Mesenchymal stem cell (in vitro differentiated cells and primary cell): ENCODE measurements around the gene PTX4.

Source experiments
- DNase-seq: peaks from one replicate; pipeline ENCODE4 v3.0.0-alpha.2; 2013
- H2AFZ ChIP-seq: one replicate; pipeline ENCODE4 v1.6.1; 2013; ENCODE audit warnings: low read depth, mild to moderate bottlenecking, control low read depth, inconsistent platforms, low read length, moderate library complexity
- H2AK5ac ChIP-seq: 2 replicates; pipeline ENCODE4 v1.6.1; 2013; ENCODE audit warnings: low read length, moderate library complexity, mild to moderate bottlenecking, inconsistent platforms; ENCODE audit not compliant: severe bottlenecking
- H2BK120ac ChIP-seq: one replicate; pipeline ENCODE4 v1.6.1; 2013; ENCODE audit warnings: low read depth, mild to moderate bottlenecking, inconsistent platforms, low read length, moderate library complexity
- H2BK12ac ChIP-seq, 2 experiments: one replicate each; pipeline ENCODE4 v1.6.1; 2013; ENCODE audit warnings: inconsistent platforms in 2 of 2, low read length in 2 of 2, mild to moderate bottlenecking in 2 of 2, moderate library complexity in 2 of 2, control low read depth in 1 of 2
- H2BK15ac ChIP-seq: one replicate; pipeline ENCODE4 v1.6.1; 2013; ENCODE audit warnings: mild to moderate bottlenecking, low read depth, inconsistent platforms; ENCODE audit not compliant: poor library complexity, severe bottlenecking
- H2BK5ac ChIP-seq: 2 replicates; pipeline ENCODE4 v1.6.1; 2013; ENCODE audit warnings: low read depth, mild to moderate bottlenecking, low read length, control low read depth, inconsistent platforms; ENCODE audit not compliant: poor library complexity, severe bottlenecking
- H3K14ac ChIP-seq, 2 experiments: one replicate each; pipeline ENCODE4 v1.6.1; 2013; ENCODE audit warnings: inconsistent platforms in 2 of 2, low read length in 2 of 2, control low read depth in 1 of 2, mild to moderate bottlenecking in 1 of 2, moderate library complexity in 1 of 2
- H3K18ac ChIP-seq, 2 experiments: one replicate each; pipeline ENCODE4 v1.6.1; 2013; ENCODE audit warnings: inconsistent platforms in 2 of 2, low read length in 2 of 2, control low read depth in 1 of 2, low read depth in 1 of 2, mild to moderate bottlenecking in 1 of 2
- H3K23ac ChIP-seq, 2 experiments: one replicate each; pipeline ENCODE4 v1.6.1; 2013; ENCODE audit warnings: inconsistent platforms in 2 of 2, low read length in 2 of 2, mild to moderate bottlenecking in 2 of 2, moderate library complexity in 2 of 2, control low read depth in 1 of 2
- H3K27ac ChIP-seq: 2 replicates; pipeline ENCODE4 v1.5.1; 2013; ENCODE audit warnings: mild to moderate bottlenecking, moderate library complexity, low read length, control low read depth, inconsistent platforms; ENCODE audit not compliant: poor library complexity, severe bottlenecking
- H3K27me3 ChIP-seq, 2 experiments: 2 replicates each; pipeline versions ENCODE4 v1.6.1 to v1.7.0; 2013; ENCODE audit warnings: low read length in 2 of 2, mild to moderate bottlenecking in 2 of 2, moderate library complexity in 2 of 2, control low read depth in 1 of 2, inconsistent platforms in 1 of 2; ENCODE audit not compliant: control insufficient read depth in 1 of 2, insufficient read depth in 1 of 2
- H3K36me3 ChIP-seq, 2 experiments: 2 replicates each; pipeline versions ENCODE4 v1.6.1 to v1.7.0; 2013; ENCODE audit warnings: low read length in 2 of 2, control low read depth in 1 of 2, inconsistent platforms in 1 of 2, low read depth in 1 of 2, mild to moderate bottlenecking in 1 of 2; ENCODE audit not compliant: insufficient read depth in 2 of 2, control insufficient read depth in 1 of 2
- H3K4ac ChIP-seq, 2 experiments: one replicate each; pipeline ENCODE4 v1.6.1; 2013; ENCODE audit warnings: inconsistent platforms in 2 of 2, low read length in 2 of 2, mild to moderate bottlenecking in 2 of 2, moderate library complexity in 2 of 2, control low read depth in 1 of 2, low read depth in 1 of 2
- H3K4me1 ChIP-seq: 2 replicates; pipeline ENCODE4 v1.6.1; 2013; ENCODE audit warnings: low read depth, low read length, control low read depth; ENCODE audit not compliant: control insufficient read depth, insufficient read depth
- H3K4me2 ChIP-seq: 2 replicates; pipeline ENCODE4 v1.6.1; 2013; ENCODE audit warnings: low read length, mild to moderate bottlenecking, inconsistent platforms; ENCODE audit not compliant: poor library complexity, severe bottlenecking
- H3K4me3 ChIP-seq, 2 experiments: 2 replicates each; pipeline versions ENCODE4 v1.5.1 to v1.7.0; 2013; ENCODE audit warnings: low read length in 2 of 2, mild to moderate bottlenecking in 2 of 2, control low read depth in 1 of 2, low read depth in 1 of 2; ENCODE audit not compliant: insufficient read depth in 1 of 2
- H3K79me1 ChIP-seq: replicated peaks from 2 replicates; pipeline ENCODE4 v1.6.1; 2013; ENCODE audit warnings: mild to moderate bottlenecking, control low read depth, low read length, inconsistent platforms; ENCODE audit not compliant: poor library complexity, severe bottlenecking
- H3K9ac ChIP-seq: 2 replicates; pipeline ENCODE4 v1.7.0; 2013; ENCODE audit warnings: mild to moderate bottlenecking, low read length, moderate library complexity
- H3K9me3 ChIP-seq: 2 replicates; pipeline ENCODE4 v1.7.0; 2013; ENCODE audit warnings: mild to moderate bottlenecking, low read length; ENCODE audit not compliant: control insufficient read depth
- H4K8ac ChIP-seq: one replicate; pipeline ENCODE4 v1.6.1; 2013; ENCODE audit warnings: inconsistent platforms, mild to moderate bottlenecking, low read length, moderate library complexity
- H4K91ac ChIP-seq: one replicate; pipeline ENCODE4 v1.6.1; 2013; ENCODE audit warnings: mild to moderate bottlenecking, low read length, inconsistent platforms
- whole genome bisulfite sequencing: methylation state at CpG from one replicate; pipeline ENCODE4 v1.1.7; 2013; ENCODE audit warnings: mixed read lengths; 5-methylcytosine and 5-hydroxymethylcytosine counted together

The PTX4 gene

DNA sequence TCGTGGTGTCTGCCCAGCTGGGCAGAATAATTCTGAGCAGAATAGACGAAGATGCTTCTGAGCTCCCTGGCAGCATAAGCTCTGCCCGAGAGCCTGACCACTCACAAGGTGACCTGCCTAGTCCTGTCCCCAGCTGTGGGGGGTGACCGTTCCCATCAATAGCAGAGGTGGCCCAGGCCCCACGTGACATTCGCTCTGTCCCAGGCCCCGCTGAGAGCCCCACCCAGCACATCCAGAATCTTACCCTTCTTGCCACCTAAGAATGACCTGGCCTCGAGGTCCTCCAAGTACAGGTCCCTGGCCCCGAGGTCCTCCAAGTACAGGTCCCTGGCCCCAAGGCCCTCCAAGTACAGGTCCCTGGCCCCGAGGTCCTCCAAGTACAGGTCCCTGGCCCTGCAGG lies 44.0 kb upstream of the PTX4 start:
- H3K9me3 ChIP-seq, result no peaks in the 10 kb centered on the region
- no peak for DNase-seq
- H2BK12ac ChIP-seq, result peak overlapping the region; percentile 95 to 96
- no peak overlapping the region for H2BK5ac ChIP-seq
- H3K4me2 ChIP-seq, result no peak overlapping the region
- peak overlapping the region; percentile 85 to 95 for H3K4ac ChIP-seq
- H3K14ac ChIP-seq, result peak overlapping the region in 1 of 2 experiments; percentile 74
- peak overlapping the region; percentile 98 for H4K8ac ChIP-seq
- no peak overlapping the region for H3K23ac ChIP-seq
- no peak overlapping the region for H2AFZ ChIP-seq
- H3K36me3 ChIP-seq, result peaks cover 17 to 51% of the 10 kb centered on the region in 2 experiments
- WGBS, result 92% methylated on average over 10 of the region's 10 CpGs
- no peak overlapping the region for H3K4me3 ChIP-seq
- H4K91ac ChIP-seq, result peak overlapping the region; percentile 99
- H3K18ac ChIP-seq, result peak overlapping the region; percentile 69 to 95
- H2BK15ac ChIP-seq, result peak overlapping the region; percentile 97
- H3K4me1 ChIP-seq, result peaks cover 29% of the 10 kb centered on the region
- no peak overlapping the region for H3K27ac ChIP-seq
- H3K27me3 ChIP-seq, result no peaks in the 10 kb centered on the region
- peak overlapping the region; percentile 100 for H2BK120ac ChIP-seq
- peak overlapping the region; percentile 83 for H3K9ac ChIP-seq
- peaks cover 34% of the 10 kb centered on the region for H3K79me1 ChIP-seq
- peak overlapping the region; percentile 52 for H2AK5ac ChIP-seq

DNA sequence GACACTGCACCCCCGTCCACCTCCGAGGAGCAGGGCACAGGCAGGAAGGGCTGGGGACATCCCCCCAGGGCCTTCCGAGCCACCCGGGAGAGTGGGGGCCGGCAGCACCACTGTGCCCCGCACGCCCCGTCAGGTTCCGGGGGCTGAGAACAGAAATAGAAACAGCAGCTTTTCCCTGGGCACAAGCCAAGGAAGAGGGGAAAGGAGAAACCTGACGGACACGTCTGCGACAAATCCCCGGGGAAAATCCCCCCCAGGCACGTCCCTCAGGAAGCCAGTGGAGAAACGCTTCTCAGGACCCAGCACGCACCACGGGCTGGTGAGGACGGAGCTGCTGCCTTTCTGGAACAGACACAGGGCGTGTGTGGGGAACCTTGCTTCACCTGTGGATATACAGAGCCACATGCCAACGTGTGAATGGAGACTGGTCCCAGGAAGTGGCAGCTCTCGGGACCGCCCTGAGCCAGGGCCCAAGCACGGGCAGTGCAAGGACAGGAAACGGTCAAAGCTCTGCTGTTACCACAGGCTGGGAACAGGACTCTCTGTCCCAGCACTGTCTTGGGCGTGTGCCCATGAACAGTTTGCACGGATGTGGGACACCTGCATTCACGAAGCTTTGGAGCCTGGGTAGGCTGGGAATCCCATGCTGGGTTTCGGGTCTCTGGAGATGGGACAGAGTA lies 43.5 kb upstream of the PTX4 start:
- peak; percentile 38 for DNase-seq
- Histone ChIP-seq H2AK5ac (peak overlapping the region; percentile 52), H3K79me1 (peaks cover 29% of the 10 kb centered on the region), H3K4ac (peak overlapping the region; percentile 85 to 95), H3K18ac (peak overlapping the region; percentile 52 to 95), H3K27me3 (no peaks in the 10 kb centered on the region), H3K36me3 (peaks cover 11 to 46% of the 10 kb centered on the region in 2 experiments), H2BK5ac (no peak overlapping the region), H2BK120ac (peak overlapping the region; percentile 100), H3K23ac (no peak overlapping the region), H3K9ac (no peak overlapping the region), H3K14ac (peak overlapping the region in 1 of 2 experiments; percentile 46), H4K91ac (peak overlapping the region; percentile 99), H4K8ac (peak overlapping the region; percentile 73), H2AFZ (no peak overlapping the region), H3K9me3 (no peaks in the 10 kb centered on the region), H2BK15ac (peak overlapping the region; percentile 97), H2BK12ac (peak overlapping the region; percentile 95 to 96), H3K4me3 (peak overlapping the region in 1 of 2 experiments; percentile 15), H3K27ac (no peak overlapping the region), H3K4me1 (peaks cover 31% of the 10 kb centered on the region), H3K4me2 (no peak overlapping the region)
- 87% methylated on average over 28 of the region's 28 CpGs for WGBS

DNA sequence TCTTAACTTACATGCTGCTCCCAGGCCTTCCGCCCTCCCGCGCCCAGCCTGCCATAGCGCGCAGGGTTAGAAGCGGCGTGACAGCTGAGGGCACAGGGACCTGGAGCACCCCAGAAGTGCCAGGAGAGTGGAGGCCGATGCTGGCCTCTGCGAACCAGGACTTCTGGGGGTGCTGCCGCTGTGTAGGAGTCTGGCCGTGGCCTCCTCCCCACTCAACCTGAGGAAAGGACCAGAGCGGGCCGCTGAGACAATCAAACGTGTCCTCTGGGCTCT lies 42.8 kb upstream of the PTX4 start:
- Histone ChIP-seq H3K23ac (no peak overlapping the region), H2BK120ac (peak overlapping the region; percentile 90), H3K14ac (peak overlapping the region in 1 of 2 experiments; percentile 53), H3K9me3 (no peaks in the 10 kb centered on the region), H3K9ac (peak overlapping the region; percentile 66), H3K36me3 (peaks cover 6 to 40% of the 10 kb centered on the region in 2 experiments), H3K18ac (peak overlapping the region; percentile 79 to 93), H2BK5ac (no peak overlapping the region), H3K27me3 (no peaks in the 10 kb centered on the region), H2AK5ac (no peak overlapping the region), H3K79me1 (peaks cover 22% of the 10 kb centered on the region), H2AFZ (no peak overlapping the region), H2BK12ac (peak overlapping the region; percentile 96), H4K91ac (peak overlapping the region; percentile 95), H3K4me1 (peaks cover 32% of the 10 kb centered on the region), H2BK15ac (peak overlapping the region; percentile 97), H3K27ac (no peak overlapping the region), H3K4ac (peak overlapping the region; percentile 73 to 85), H3K4me2 (no peak overlapping the region), H4K8ac (peak overlapping the region; percentile 94), H3K4me3 (peak overlapping the region in 1 of 2 experiments; percentile 53)
- WGBS, result 96% methylated on average over 13 of the region's 14 CpGs
- no peak for DNase-seq

DNA sequence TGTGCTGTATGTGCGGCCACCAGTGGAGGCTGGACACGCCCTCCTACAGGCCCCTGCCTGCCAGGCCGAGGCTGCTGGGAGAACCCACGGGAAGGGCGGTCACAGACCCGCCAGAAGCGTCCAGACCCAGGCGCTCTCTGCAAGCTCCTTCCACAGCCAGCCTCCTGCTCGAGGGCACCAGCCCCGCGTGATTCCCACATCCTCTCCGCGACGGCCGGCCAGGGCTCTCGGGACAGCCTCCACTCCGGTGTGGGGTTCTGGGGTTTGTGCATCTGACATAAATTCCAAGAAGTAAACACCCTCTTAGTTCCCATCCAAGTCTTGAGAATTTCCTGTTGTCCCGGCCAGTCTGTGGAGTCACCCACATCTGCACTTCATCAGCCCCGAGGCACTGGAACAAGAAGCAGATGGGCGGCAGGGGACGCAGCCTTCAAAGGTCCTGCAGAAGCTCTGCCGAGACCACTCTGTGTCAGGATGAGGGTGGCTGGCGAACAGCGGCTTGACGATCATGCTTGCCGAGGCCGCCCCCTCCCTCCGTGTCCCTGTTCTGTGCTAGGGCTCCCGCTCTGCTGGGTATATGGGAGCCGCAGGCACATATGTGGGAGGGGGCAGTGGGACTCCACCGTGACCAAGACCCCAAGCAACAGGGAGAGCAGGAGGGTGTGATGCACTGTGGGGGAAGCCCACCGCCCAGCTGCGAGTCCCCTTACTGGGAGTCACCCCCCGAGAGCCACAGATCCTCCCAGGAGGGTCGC lies 42.3 kb upstream of the PTX4 start:
- Histone ChIP-seq H2BK15ac (peak overlapping the region; percentile 97), H3K14ac (peak overlapping the region in 1 of 2 experiments; percentile 61), H2AFZ (peak overlapping the region; percentile 2), H3K4me2 (no peak overlapping the region), H3K4ac (peak overlapping the region; percentile 80 to 85), H3K9ac (peak overlapping the region; percentile 66), H3K23ac (no peak overlapping the region), H3K4me3 (peak overlapping the region in 1 of 2 experiments; percentile 53), H3K9me3 (no peaks in the 10 kb centered on the region), H3K79me1 (peaks cover 19% of the 10 kb centered on the region), H3K27ac (no peak overlapping the region), H4K91ac (peak overlapping the region; percentile 98), H2AK5ac (no peak overlapping the region), H4K8ac (peak overlapping the region; percentile 94), H2BK12ac (peak overlapping the region; percentile 96), H3K18ac (peak overlapping the region; percentile 79 to 93), H2BK120ac (peak overlapping the region; percentile 90), H3K36me3 (peaks cover under 1 to 36% of the 10 kb centered on the region in 2 experiments), H2BK5ac (no peak overlapping the region), H3K27me3 (no peaks in the 10 kb centered on the region), H3K4me1 (peaks cover 31% of the 10 kb centered on the region)
- WGBS, result 42% methylated on average over 30 of the region's 35 CpGs
- DNase-seq, result peak; percentile 90
